DOHH2 (cell line): ENCODE measurements around the gene LBR.

Source experiments
- CTCF ChIP-seq: fragments of 200-600 bp; sonication (generic); IDR thresholded peaks from one replicate; pipeline ENCODE4 v1.5.1; 2014; ENCODE audit warnings: antibody characterized with exemption, mild to moderate bottlenecking, low read depth, low read length; ENCODE audit not compliant: poor library complexity, severe bottlenecking
- EZH2phosphoT487 ChIP-seq: fragments of 200-600 bp; sonication (generic); IDR thresholded peaks from 2 replicates; pipeline ENCODE4 v1.6.1; 2017; ENCODE audit warnings: borderline replicate concordance, mild to moderate bottlenecking, antibody characterized with exemption, low read length, moderate library complexity, mixed read lengths

DNA sequence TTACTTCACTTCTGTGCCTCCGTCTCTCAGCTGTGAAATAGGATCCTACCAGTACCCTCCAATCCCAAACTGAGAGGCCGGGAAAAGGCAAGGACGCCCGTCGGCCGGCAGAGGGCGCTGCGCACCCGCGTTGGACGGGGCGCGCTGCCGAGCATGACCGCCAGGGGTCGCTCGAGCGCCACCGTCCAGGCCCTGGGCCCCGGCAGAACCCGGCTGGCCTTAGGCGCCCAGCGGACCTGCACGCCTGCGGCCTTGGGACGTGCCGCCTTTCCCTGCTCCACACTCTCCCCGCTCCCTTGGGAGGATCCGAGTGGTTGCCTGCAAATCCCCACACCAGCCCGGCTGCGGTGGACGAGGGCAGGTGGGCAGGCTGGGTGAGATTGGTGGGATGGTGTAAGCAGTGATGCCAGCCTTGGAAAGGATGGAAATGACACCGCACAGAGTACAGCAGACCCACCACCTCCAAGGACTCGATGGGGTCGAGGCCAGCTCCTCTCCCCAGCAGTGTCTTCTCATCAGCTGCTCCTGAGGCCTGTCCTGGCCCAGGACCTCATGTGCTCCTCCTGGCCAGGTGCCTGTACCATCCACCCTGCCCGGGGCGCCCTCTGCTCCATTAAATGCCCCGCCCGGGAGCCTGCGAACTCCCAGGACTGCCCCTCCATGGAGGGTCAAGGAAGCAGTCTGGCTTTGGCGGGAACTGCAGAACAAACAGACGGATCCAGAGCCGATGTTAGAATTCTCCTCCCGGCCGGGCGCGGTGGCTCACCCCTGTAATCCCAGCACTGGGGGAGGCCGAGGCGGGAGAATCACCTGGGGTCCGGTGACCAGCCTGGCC lies 47.4 kb upstream of the LBR start:
- TF ChIP-seq CTCF (peak; percentile 100), EZH2phosphoT487 (no peak)
